Colonic mucosa (tissue), 4 donors: ENCODE measurements around the gene OR1S1. TPM values are rescaled to one million over a fixed set of nuclear protein-coding genes. Genes with fewer than 3 reads are reported as not detected.
A peak's percentile ranks its signal among the peaks of the same experiment; 100 is the strongest.
"Not testable (repeated sequence)": the region's sequence is repeated elsewhere in the genome, so short reads cannot be mapped to it uniquely, and the experiment has no call there.

Experiments
- DNase-seq: peaks from one replicate; pipeline ENCODE4 v3.0.0-alpha.2; 2020
- H3K27ac ChIP-seq: fragments of 200-600 bp; one replicate; pipeline ENCODE4 v1.8.0; 2021
- H3K27me3 ChIP-seq: fragments of 200-600 bp; one replicate; pipeline ENCODE4 v1.8.0; 2021
- H3K36me3 ChIP-seq: fragments of 200-600 bp; one replicate; pipeline ENCODE4 v1.8.0; 2021
- H3K4me1 ChIP-seq: fragments of 200-600 bp; one replicate; pipeline ENCODE4 v1.8.0; 2021; ENCODE audit warnings: mild to moderate bottlenecking
- H3K4me3 ChIP-seq: fragments of 200-600 bp; one replicate; pipeline ENCODE4 v1.8.0; 2021
- H3K9ac ChIP-seq, 2 donors: one replicate each; pipeline ENCODE4 v1.7.0; 2013; ENCODE audit warnings: control low read depth in 2 of 2, low read depth in 2 of 2, low read length in 2 of 2
- H3K9me3 ChIP-seq: fragments of 200-600 bp; one replicate; pipeline ENCODE4 v1.8.0; 2021
- intact Hi-C: fragments of 100-400 bp; cut with DNase I; formaldehyde crosslinking; loops from one replicate; pipeline ENCODE4 v1.14.1; 2022
- total RNA-seq, 2 donors: library from RNA; stranded (reverse); fragmentation: NEBNext Ultra II Directional in 1 of 2; extraction: Animal tissue kit (Norgen Biotek cat#: 25700) in 1 of 2; gene quantifications; one replicate each; pipeline ENCODE4 v1.2.1, GENCODE V29; 2021
- TF ChIP-seq, protein P1 (sequence below): fragments of 200-600 bp; IDR thresholded peaks from one replicate; pipeline ENCODE4 v1.8.0; 2022; ENCODE audit warnings: antibody characterized with exemption, mild to moderate bottlenecking
- donor health status: healthy.
- donor health status: DM: no; HTN: no; CAD: no.
- donor health status: DM: no; HTN: no; CAD: no.

OR1S1 gene
- total RNA-seq: not detected

DNA sequence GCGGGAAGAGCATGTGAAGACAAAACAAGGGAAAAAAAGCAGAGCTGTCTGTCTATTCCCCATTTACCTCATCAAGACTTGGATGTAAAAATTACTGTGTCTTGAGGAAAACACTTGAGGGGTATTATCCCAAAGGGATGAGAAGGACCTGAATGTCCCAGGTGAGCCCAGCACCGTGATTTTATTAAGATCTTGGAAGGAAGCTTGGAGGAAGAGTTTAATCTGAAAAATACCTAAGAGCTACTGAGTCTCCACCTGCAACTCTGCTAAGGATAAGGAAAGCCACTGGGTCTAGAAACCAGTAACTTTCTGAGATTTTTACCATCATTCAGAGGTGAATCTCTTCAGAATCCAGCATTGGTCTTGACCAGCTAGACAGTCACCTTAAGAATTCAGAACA lies at the start of gene OR1S1:
Gene OR1S1, plus strand, starts transcription at position 301 of the 400 bp plus-strand sequence.
- DNase-seq, H3K4me1 ChIP-seq, H3K27ac ChIP-seq, H3K4me3 ChIP-seq, H3K27me3 ChIP-seq, H3K9ac ChIP-seq, H3K36me3 ChIP-seq, H3K9me3 ChIP-seq, intact Hi-C loops: not testable (repeated sequence)

DNA sequence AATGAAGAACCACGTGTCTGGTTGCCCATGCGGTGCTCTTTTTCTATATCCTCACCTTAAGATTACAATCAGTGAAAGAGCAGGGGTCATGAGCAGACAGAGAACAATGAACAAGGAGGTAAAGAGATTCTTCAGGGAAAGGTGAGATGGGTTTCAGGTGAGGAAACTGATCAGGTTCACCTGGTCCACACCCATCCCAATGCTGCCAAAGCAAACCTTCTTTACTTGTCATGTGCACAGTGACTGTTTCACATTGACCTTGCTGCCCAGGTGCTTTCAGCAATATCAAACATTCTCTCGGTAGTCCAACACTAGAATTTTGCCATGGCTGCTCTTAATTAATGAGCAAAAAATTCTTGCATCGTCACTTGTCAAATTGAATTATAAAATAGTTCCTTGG lies 48.1 kb upstream of the OR1S1 start:
- peak; percentile 59 for DNase-seq
- no peaks in the 10 kb centered on the region for H3K36me3 ChIP-seq
- intact Hi-C loops: no loop called here
- no peak overlapping the region for H3K4me3 ChIP-seq
- no peak overlapping the region for H3K27ac ChIP-seq
- no peaks in the 10 kb centered on the region for H3K9me3 ChIP-seq
- H3K27me3 ChIP-seq: no peaks in the 10 kb centered on the region
- no peak overlapping the region for H3K9ac ChIP-seq
- TF ChIP-seq, protein P1, sequence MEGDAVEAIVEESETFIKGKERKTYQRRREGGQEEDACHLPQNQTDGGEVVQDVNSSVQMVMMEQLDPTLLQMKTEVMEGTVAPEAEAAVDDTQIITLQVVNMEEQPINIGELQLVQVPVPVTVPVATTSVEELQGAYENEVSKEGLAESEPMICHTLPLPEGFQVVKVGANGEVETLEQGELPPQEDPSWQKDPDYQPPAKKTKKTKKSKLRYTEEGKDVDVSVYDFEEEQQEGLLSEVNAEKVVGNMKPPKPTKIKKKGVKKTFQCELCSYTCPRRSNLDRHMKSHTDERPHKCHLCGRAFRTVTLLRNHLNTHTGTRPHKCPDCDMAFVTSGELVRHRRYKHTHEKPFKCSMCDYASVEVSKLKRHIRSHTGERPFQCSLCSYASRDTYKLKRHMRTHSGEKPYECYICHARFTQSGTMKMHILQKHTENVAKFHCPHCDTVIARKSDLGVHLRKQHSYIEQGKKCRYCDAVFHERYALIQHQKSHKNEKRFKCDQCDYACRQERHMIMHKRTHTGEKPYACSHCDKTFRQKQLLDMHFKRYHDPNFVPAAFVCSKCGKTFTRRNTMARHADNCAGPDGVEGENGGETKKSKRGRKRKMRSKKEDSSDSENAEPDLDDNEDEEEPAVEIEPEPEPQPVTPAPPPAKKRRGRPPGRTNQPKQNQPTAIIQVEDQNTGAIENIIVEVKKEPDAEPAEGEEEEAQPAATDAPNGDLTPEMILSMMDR: no peak
- H3K4me1 ChIP-seq: no peaks in the 10 kb centered on the region

DNA sequence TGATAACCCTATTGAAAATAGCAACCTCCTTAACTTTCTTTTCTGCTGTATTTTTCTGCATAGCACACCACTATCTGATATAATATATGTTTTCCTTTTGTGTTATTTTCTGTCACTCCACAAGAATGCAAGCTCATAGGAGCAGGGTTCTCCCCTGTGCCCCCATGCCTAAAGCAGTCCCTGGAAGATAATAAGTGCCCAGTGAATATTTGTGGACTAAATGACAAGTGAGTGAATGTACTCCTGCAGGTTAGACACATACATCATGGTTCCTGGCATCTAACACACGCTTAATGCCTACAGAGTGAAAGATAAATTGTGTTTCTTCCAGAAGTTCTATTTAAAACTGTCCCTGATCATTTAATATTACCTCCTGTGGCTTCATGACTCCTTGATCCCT lies 47.5 kb upstream of the OR1S1 start:
- Histone ChIP-seq H3K4me1 (no peaks in the 10 kb centered on the region), H3K36me3 (no peaks in the 10 kb centered on the region), H3K9ac (peak overlapping the region in 1 of 2 donors; percentile 19), H3K27me3 (no peaks in the 10 kb centered on the region), H3K9me3 (no peaks in the 10 kb centered on the region), H3K4me3 (no peak overlapping the region), H3K27ac (no peak overlapping the region)
- intact Hi-C loops: no loop called here
- no peak for DNase-seq
- TF ChIP-seq, protein P1: no peak

DNA sequence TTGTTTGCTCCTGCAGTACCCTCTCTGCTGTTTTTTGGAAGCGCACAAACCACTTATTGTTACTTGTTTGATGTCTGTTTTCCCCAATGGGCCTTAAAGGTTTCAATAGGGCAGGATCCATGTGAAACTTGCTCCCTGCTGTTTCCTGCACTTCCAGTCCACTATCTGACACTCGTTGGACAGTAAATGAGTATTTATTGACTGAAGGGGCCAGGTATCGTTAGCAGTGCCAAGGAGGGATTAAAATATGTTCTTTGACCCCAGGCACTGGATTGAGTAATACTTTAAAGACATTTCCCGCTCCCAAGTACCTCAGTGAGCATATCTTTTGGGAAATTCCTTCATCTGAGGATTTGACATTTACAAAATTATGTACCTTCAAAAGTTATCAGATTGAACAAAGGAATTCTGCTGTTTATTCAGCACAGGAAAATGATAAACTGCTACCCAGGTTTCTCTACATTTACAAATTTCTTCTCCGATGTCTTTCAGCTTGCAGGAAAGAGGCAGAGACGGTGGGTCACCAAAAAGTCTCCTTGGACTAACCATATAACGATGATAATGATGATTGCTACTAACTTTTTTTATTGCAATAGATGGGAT lies 46.9 kb upstream of the OR1S1 start:
- intact Hi-C loops: no loop called here
- Histone ChIP-seq H3K36me3 (no peaks in the 10 kb centered on the region), H3K9me3 (no peaks in the 10 kb centered on the region), H3K27ac (no peak overlapping the region), H3K27me3 (no peaks in the 10 kb centered on the region), H3K4me3 (no peak overlapping the region), H3K4me1 (no peaks in the 10 kb centered on the region), H3K9ac (peak overlapping the region in 1 of 2 donors; percentile 19)
- DNase-seq: peak; percentile 48
- TF ChIP-seq, protein P1: no peak

DNA sequence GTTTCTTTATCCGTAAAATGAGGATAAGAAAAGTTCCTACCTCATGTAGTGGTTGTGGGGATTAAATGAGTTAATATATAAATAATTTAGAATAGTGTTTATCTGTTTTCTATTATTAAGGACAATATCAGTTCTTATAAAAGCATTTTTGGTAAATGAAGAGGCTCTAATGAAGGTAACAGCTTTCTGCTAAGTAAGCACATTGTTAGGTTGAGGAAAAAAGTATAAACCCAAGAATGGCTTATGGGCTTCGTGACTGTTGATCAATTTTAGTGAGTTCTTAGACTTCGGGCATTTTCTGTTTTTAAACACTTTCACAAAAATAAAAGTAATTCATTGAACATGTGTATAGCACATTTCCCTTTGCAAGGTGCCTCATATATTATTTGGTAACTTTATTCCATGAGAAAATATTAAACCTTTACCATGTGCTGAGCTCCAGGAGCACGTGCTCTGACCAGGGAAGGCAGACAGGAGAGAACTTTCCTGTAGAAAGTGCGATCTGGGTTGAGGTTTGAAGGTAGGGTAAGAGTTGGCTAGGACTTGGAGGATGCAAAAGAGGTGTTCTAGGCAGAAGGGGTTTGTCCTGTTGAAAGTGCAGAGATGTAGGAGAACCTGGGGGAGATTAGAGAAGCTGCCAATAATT lies 35.0 kb upstream of the OR1S1 start:
- no peak overlapping the region for H3K27ac ChIP-seq
- no peaks in the 10 kb centered on the region for H3K9me3 ChIP-seq
- TF ChIP-seq, protein P1: no peak
- H3K9ac ChIP-seq: no peak overlapping the region
- no peaks in the 10 kb centered on the region for H3K4me1 ChIP-seq
- intact Hi-C loops: no loop called here
- no peak for DNase-seq
- H3K4me3 ChIP-seq: no peak overlapping the region
- no peaks in the 10 kb centered on the region for H3K36me3 ChIP-seq
- no peaks in the 10 kb centered on the region for H3K27me3 ChIP-seq

DNA sequence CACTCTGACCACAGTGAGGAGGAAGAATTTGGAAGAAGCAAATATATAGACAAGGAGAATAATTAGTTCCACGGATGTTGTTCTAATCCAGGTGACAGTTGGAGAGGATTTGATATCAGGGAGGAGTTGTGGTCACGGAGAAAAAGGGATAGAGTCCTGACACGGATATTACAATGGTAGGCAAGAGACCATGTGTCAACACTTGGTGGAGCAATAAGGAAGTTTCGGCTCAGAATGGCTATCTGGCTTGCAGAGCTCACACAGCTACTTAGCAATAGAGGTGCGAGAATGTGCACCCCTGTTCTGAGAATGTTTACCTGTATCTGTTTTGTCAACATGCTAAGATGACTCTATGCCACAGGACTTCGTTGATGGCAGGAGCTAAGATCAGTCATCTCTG lies 34.1 kb upstream of the OR1S1 start:
- no peaks in the 10 kb centered on the region for H3K27me3 ChIP-seq
- H3K36me3 ChIP-seq: no peaks in the 10 kb centered on the region
- H3K27ac ChIP-seq: no peak overlapping the region
- no peaks in the 10 kb centered on the region for H3K4me1 ChIP-seq
- no peaks in the 10 kb centered on the region for H3K9me3 ChIP-seq
- TF ChIP-seq, protein P1: no peak
- intact Hi-C loops: no loop called here
- peak; percentile 34 for DNase-seq
- H3K9ac ChIP-seq: no peak overlapping the region
- no peak overlapping the region for H3K4me3 ChIP-seq
